ENCODE data around the gene CPM.

Gene CPM

GRCh38 chr12:68910128-68910527 lies 22.8 kb downstream of the CPM start:
- no peak overlapping the region for H3K27ac Mint-ChIP-seq
- H3K4me1 Mint-ChIP-seq: peaks cover 8% of the 10 kb centered on the region
- no peaks in the 10 kb centered on the region for H3K27me3 Mint-ChIP-seq (ENCODE audit: low read depth)
- H3K36me3 Mint-ChIP-seq (ENCODE audit: low read depth): no peaks in the 10 kb centered on the region
- no peak for TF ChIP-seq CTCF (IDR thresholded peaks at IDR 0.05; ENCODE audit: unreplicated experiment in 3 of 3)
- no peaks in the 10 kb centered on the region for H3K9me3 Mint-ChIP-seq
- H3K4me3 Mint-ChIP-seq: no peak overlapping the region

- H3K36me3 Mint-ChIP-seq (ENCODE audit: low read depth): peaks cover 4% of the 10 kb centered on the region
- H3K27me3 Mint-ChIP-seq (ENCODE audit: low read depth): no peaks in the 10 kb centered on the region
- peak overlapping the region in 1 of 3 experiments; percentile 71 for H3K27ac Mint-ChIP-seq
- no peaks in the 10 kb centered on the region for H3K9me3 Mint-ChIP-seq
- TF ChIP-seq CTCF (IDR thresholded peaks at IDR 0.05; ENCODE audit: unreplicated experiment in 3 of 3): no peak
- peaks cover 8% of the 10 kb centered on the region for H3K4me1 Mint-ChIP-seq
- no peak overlapping the region for H3K4me3 Mint-ChIP-seq
These were observed 24.9 kb downstream of the CPM start for GRCh38 chr12:68908076-68908475.

- Mint-ChIP-seq H3K27me3 (ENCODE audit: low read depth) (no peaks in the 10 kb centered on the region), H3K4me3 (no peak overlapping the region), H3K36me3 (ENCODE audit: low read depth) (peaks cover 4% of the 10 kb centered on the region), H3K9me3 (no peaks in the 10 kb centered on the region), H3K4me1 (peaks cover 8% of the 10 kb centered on the region), H3K27ac (no peak overlapping the region)
- TF ChIP-seq CTCF (IDR thresholded peaks at IDR 0.05; ENCODE audit: unreplicated experiment in 3 of 3): no peak
These were observed 27.2 kb downstream of the CPM start for GRCh38 chr12:68905733-68906132.

GRCh38 chr12:68904351-68904962 lies 28.5 kb downstream of the CPM start:
- Mint-ChIP-seq H3K36me3 (ENCODE audit: low read depth) (peaks cover 5% of the 10 kb centered on the region), H3K4me1 (peaks cover 11% of the 10 kb centered on the region), H3K27me3 (ENCODE audit: low read depth) (peaks cover 5% of the 10 kb centered on the region), H3K9me3 (no peaks in the 10 kb centered on the region), H3K27ac (no peak overlapping the region), H3K4me3 (no peak overlapping the region)
- TF ChIP-seq CTCF (IDR thresholded peaks at IDR 0.05; ENCODE audit: unreplicated experiment in 3 of 3): no peak

GRCh38 chr12:68903511-68903910 lies 29.5 kb downstream of the CPM start:
- TF ChIP-seq CTCF (IDR thresholded peaks at IDR 0.05; ENCODE audit: unreplicated experiment in 3 of 3): no peak
- H3K4me1 Mint-ChIP-seq: peaks cover 11% of the 10 kb centered on the region
- H3K27ac Mint-ChIP-seq: peak overlapping the region in 1 of 3 experiments; percentile 70
- peaks cover 5% of the 10 kb centered on the region for H3K27me3 Mint-ChIP-seq (ENCODE audit: low read depth)
- no peaks in the 10 kb centered on the region for H3K9me3 Mint-ChIP-seq
- peaks cover 7% of the 10 kb centered on the region for H3K36me3 Mint-ChIP-seq (ENCODE audit: low read depth)
- no peak overlapping the region for H3K4me3 Mint-ChIP-seq

GRCh38 chr12:68901551-68901950 lies 31.4 kb downstream of the CPM start:
- Mint-ChIP-seq H3K9me3 (no peaks in the 10 kb centered on the region), H3K4me3 (no peak overlapping the region), H3K27me3 (ENCODE audit: low read depth) (peaks cover 5% of the 10 kb centered on the region), H3K4me1 (peaks cover 14% of the 10 kb centered on the region), H3K36me3 (ENCODE audit: low read depth) (peaks cover 7% of the 10 kb centered on the region), H3K27ac (peak overlapping the region; percentile 40 to 76 (median 69))
- no peak for TF ChIP-seq CTCF (IDR thresholded peaks at IDR 0.05; ENCODE audit: unreplicated experiment in 3 of 3)

Measured in nephron (organoid).